ENCODE measurements around the gene BSX.

DNA sequence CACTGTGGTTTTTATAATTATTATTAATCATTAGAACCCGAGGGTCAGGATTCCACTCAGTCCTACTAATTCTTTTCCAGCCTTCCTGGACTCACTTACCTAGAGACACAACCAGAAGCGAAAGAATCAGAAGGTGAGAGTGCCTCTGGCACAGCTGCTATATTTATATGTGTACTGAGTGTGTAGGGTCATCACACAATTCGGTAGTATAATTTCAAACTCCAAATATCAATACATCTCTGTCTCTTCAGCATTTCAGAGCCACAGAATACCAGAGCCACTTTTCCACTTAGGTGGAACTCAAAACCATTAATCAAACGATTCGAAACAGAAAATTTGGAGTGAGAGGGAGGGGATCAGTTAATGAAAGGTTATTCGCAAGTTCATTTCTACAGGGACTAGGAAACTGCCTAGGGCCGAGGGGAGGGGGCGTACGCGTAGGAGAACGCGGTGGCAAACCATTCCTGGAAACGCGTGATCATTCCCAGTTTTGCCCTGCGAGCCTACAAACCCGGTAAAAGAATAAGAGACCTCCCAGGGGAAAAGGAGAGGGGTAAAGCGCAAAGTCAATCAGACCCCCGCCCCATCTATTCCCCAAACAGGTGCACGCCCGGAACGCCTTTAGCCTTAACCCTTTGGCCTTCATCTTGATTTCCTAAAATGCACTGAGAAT is 5.4 kb downstream of the BSX start:
- TF ChIP-seq EZH2phosphoT487 (IDR thresholded peaks at IDR 0.05; ENCODE audit: insufficient read depth, low read depth) (no peak), EZH2 (IDR thresholded peaks at IDR 0.05; ENCODE audit: insufficient read depth, poor library complexity, severe bottlenecking) (no peak)

Data from GM23248 (cell line).